Left lung (tissue), 10 donors: ENCODE results near the gene ARID5B. TPM values are rescaled to one million over a fixed set of nuclear protein-coding genes. Genes with fewer than 3 reads are reported as not detected.
A peak's percentile ranks its signal among the peaks of the same experiment; 100 is the strongest.

Experiments
- ATAC-seq: fragments of 200-7000 bp; cut with Tn5 transposase; one replicate; pipeline ENCODE4 v1.9.1; 2020; ENCODE audit warnings: moderate library complexity
- DNase-seq, 4 donors: peaks; one replicate each; pipeline ENCODE4 v3.0.0-alpha.2; 2013 to 2020
- H3K27ac ChIP-seq, 2 donors: fragments of 200-600 bp; sonication (generic) in 1 of 2; one replicate each; pipeline versions ENCODE4 v1.5.0 to v1.8.0; 2020 to 2021
- H3K27me3 ChIP-seq, 2 donors: fragments of 200-600 bp; sonication (generic) in 1 of 2; one replicate each; pipeline versions ENCODE4 v1.5.0 to v1.8.0; 2020 to 2021
- H3K36me3 ChIP-seq, 2 donors: fragments of 200-600 bp; sonication (generic) in 1 of 2; one replicate each; pipeline versions ENCODE4 v1.5.0 to v1.8.0; 2020 to 2021
- H3K4me1 ChIP-seq, 2 donors: fragments of 200-600 bp; one replicate each; pipeline ENCODE4 v1.8.0; 2021
- H3K4me3 ChIP-seq, 2 donors: fragments of 200-600 bp; sonication (generic) in 1 of 2; one replicate each; pipeline versions ENCODE4 v1.5.0 to v1.8.0; 2020 to 2021; ENCODE audit warnings: mild to moderate bottlenecking in 1 of 2
- H3K9me3 ChIP-seq, 2 donors: fragments of 200-600 bp; sonication (generic) in 1 of 2; one replicate each; pipeline versions ENCODE4 v1.5.0 to v1.8.0; 2020 to 2021
- intact Hi-C, 2 donors: fragments of 100-400 bp; cut with DNase I; formaldehyde crosslinking; loops; one replicate each; pipeline versions ENCODE4 v1.11.2 to v1.14.2; 2022
- polyA plus RNA-seq, 6 donors: library from polyadenylated mRNA; unstranded; fragments of 120-200 nt; gene quantifications; one replicate each; pipeline ENCODE4 v1.2.1, GENCODE V29; 2013; ENCODE audit not compliant: insufficient read length in 6 of 6
- total RNA-seq, 2 donors: library from RNA; stranded (reverse); fragmentation: NEBNext Ultra II Directional; extraction: Animal tissue kit (Norgen Biotek cat#: 25700); gene quantifications; one replicate each; pipeline ENCODE4 v1.2.1, GENCODE V29; 2021
- TF ChIP-seq, protein P1 (sequence below), 2 donors: fragments of 200-600 bp; sonication (generic) in 1 of 2; IDR thresholded peaks; one replicate each; pipeline versions ENCODE4 v1.5.0 to v1.8.0; 2021; ENCODE audit warnings: antibody characterized with exemption in 2 of 2
- donor health status: DM: no; HTN: yes; CAD: no.
- donor health status: DM: no; HTN: no; CAD: no.

Gene ARID5B
- total and polyA plus RNA-seq, 8 donors = 29.9 to 51.5 (median 44.4) TPM

DNA sequence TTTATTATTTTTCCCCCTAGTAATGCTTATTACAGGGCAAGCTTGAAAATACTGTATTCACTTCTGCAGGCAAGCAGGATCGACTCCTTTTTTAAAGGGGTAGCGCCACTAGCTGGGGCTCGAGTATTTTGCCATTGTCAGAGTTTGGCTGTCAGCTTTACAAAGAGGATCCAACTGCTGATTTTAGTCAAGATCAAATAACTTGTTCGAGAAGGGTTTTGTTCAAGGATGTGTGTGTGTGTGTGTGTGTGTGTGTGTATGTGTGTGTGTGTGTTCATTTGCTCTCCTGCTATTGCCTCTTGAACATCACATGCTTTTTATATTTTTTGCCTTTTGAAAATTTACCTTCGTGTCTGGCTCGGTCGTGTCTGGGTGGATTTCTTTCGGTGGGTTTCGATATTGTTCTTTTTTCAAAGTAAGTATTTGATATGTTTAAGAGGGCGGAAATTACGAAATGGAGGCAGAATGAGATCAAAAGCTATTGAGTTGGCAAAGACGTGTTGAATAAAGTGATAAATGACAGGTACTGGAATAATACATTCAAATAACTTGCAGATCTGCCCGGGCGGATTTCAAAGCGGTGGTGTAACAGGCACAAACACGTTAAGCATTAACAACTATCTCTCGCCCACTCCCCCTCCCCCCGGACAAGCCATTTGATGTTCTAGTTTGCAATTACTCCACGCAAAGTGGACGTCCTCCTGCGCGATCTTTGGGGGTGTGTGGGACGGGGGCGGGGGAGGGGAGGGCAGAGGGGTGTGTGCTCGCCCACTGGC, 1.1 kb downstream of the ARID5B start:
- Histone ChIP-seq H3K9me3 (no peaks in the 10 kb centered on the region), H3K4me3 (peak overlapping the region; percentile 62 to 78), H3K4me1 (peaks cover 10 to 55% of the 10 kb centered on the region in 2 donors), H3K36me3 (no peaks in the 10 kb centered on the region), H3K27ac (peak overlapping the region; percentile 99), H3K27me3 (no peaks in the 10 kb centered on the region)
- intact Hi-C loops = loop anchor here in 1 of 2 donors (10.0 kb wide), 1 partner anchor 142 kb away; no protein-coding TSS in a partner anchor
- ATAC-seq (peak; percentile 26), DNase-seq (peak in 3 of 4 donors; percentile 64 to 82 (median 79))
- TF ChIP-seq, protein P1, sequence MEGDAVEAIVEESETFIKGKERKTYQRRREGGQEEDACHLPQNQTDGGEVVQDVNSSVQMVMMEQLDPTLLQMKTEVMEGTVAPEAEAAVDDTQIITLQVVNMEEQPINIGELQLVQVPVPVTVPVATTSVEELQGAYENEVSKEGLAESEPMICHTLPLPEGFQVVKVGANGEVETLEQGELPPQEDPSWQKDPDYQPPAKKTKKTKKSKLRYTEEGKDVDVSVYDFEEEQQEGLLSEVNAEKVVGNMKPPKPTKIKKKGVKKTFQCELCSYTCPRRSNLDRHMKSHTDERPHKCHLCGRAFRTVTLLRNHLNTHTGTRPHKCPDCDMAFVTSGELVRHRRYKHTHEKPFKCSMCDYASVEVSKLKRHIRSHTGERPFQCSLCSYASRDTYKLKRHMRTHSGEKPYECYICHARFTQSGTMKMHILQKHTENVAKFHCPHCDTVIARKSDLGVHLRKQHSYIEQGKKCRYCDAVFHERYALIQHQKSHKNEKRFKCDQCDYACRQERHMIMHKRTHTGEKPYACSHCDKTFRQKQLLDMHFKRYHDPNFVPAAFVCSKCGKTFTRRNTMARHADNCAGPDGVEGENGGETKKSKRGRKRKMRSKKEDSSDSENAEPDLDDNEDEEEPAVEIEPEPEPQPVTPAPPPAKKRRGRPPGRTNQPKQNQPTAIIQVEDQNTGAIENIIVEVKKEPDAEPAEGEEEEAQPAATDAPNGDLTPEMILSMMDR (IDR thresholded peaks at IDR 0.05) = no peak

DNA sequence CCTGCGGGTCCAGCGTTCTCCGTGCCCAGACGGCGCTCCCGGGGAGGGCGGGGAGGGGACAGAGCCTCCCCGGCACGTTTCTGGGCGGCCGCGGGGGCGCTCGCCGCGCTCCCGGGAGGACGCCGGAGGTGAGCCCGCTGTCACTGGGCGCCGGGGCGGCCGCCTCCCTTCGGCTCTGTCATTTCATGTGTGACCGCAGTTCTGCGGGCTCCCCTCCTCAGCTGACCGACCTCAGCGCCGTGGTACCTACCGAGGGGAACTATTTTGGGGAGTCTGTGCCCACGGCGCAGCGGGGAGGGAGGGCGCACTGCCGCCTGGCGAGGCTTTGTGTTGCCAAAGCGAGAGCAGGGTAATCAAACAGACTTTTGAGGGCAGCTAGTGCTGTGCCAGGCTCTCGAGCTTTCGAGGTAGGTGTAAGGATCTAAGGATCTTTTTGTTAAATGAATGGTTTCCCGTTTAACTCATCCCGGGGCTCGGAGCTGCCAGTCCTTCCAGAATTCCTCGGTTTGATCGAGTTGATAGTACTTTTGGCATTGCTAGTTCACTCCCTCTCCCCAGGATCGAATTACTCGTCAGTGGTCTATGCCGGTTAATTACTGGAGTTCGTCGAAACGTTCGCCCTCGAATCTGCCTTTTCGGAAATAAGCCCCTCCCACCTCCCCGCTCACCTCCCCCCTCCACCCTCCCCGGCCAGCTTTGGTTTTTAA, 1.9 kb downstream of the ARID5B start:
- Histone ChIP-seq H3K27ac (peak overlapping the region; percentile 99), H3K4me1 (peaks cover 7 to 48% of the 10 kb centered on the region in 2 donors), H3K36me3 (no peaks in the 10 kb centered on the region), H3K27me3 (no peaks in the 10 kb centered on the region), H3K9me3 (no peaks in the 10 kb centered on the region), H3K4me3 (peak overlapping the region; percentile 62 to 78)
- intact Hi-C loops = loop anchor here in 1 of 2 donors (10.0 kb wide), 1 partner anchor 141 kb away; no protein-coding TSS in a partner anchor
- TF ChIP-seq, protein P1 (IDR thresholded peaks at IDR 0.05) = no peak
- DNase-seq (peak; percentile 54 to 93 (median 74)), ATAC-seq (peak; percentile 63)

DNA sequence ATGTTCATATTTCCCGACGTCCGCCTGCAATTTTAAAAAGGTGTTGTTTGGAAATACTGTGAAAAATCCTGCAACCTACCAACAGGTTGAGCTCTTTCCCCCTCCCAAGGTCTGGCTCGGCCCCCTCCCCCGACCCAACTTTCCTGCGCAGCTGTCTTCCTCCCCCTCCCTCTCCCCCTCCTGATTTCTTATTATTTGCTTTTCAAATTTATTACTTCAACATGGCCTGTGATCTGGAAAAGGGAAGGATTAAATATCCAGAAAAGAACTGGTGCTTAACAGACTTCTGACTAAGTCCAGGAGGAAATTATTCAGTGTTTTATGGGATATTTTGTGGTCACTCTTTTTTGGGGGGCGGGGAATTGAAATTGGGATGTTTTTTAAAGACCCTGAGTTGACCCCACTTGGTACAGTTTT, 2.4 kb downstream of the ARID5B start:
- Histone ChIP-seq H3K27ac (peak overlapping the region; percentile 99), H3K4me1 (peaks cover 7 to 42% of the 10 kb centered on the region in 2 donors), H3K4me3 (peak overlapping the region; percentile 62 to 78), H3K9me3 (no peaks in the 10 kb centered on the region), H3K27me3 (no peaks in the 10 kb centered on the region), H3K36me3 (no peaks in the 10 kb centered on the region)
- no peak for ATAC-seq
- TF ChIP-seq, protein P1 (IDR thresholded peaks at IDR 0.05) = no peak
- intact Hi-C loops = loop anchor here in 1 of 2 donors (10.0 kb wide), 1 partner anchor 141 kb away; no protein-coding TSS in a partner anchor
- no peak for DNase-seq

DNA sequence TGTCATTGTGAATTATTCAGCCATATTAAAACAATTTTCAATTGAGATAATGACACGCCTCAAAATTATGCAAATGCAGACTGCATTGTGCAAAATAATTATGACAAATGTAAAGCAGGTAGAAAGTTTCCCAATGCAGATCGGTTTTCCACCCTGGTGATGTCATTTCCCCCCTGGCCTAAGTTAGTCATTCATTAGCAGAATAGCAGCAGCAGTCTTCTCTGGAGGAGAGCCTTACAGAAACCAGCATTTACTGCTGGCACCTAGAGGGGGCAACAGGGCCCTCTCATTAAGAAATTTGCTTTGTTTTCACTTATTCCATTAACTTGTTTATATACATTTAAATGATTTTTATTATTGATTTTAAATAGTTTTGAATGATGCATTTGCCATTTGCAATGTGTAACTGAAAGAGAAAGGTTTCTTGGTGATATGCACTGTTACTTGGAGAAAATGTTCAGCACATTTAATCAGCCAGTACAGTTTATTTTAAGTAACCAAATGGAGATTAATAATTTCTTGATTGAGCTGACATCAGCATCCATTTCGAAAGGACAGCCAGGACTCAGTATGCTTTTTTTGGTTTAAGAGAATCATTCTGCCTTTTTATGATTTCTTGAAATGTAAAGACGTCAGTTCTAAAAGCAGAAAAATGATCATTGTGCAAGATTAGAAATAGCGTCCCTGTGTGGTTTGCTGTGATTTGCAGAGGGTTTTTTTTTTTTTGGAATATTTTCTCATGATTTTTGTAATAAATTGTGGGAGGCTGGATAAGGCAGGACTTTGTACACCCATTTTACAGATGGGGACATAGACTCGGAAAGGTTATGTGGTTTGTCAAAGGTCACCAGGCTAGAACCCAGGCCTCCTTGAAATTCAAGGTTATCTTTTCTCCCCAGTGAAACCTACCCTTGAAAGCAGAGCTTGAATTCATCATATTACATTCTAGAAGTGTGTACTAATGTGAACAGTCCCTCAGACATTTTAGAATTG, 3.5 kb downstream of the ARID5B start:
- Histone ChIP-seq H3K36me3 (no peaks in the 10 kb centered on the region), H3K4me3 (peak overlapping the region in 1 of 2 donors; percentile 78), H3K27ac (peak overlapping the region; percentile 99), H3K9me3 (no peaks in the 10 kb centered on the region), H3K27me3 (no peaks in the 10 kb centered on the region), H3K4me1 (peaks cover 7 to 32% of the 10 kb centered on the region in 2 donors)
- peak in 1 of 4 donors; percentile 65 for DNase-seq
- TF ChIP-seq, protein P1 (IDR thresholded peaks at IDR 0.05) = no peak
- peak; percentile 3 for ATAC-seq
- intact Hi-C loops = loop anchor here in 1 of 2 donors (10.0 kb wide), 1 partner anchor 140 kb away; no protein-coding TSS in a partner anchor
